Left cardiac atrium (tissue), 4 donors: ENCODE data around the gene LSM2. TPM values are rescaled to one million over a fixed set of nuclear protein-coding genes. Genes with fewer than 3 reads are reported as not detected.
A peak's percentile ranks its signal among the peaks of the same experiment; 100 is the strongest.

ENCODE experiments used
- ATAC-seq, 2 donors: fragments of 200-7000 bp; cut with Tn5 transposase; one replicate each; pipeline ENCODE4 v1.9.1; 2020; ENCODE audit warnings: mild to moderate bottlenecking in 2 of 2, moderate library complexity in 2 of 2
- DNase-seq: peaks from one replicate; pipeline ENCODE4 v3.0.0-alpha.2; 2020
- intact Hi-C, 2 donors: fragments of 100-400 bp; cut with DNase I; formaldehyde crosslinking; loops; one replicate each; pipeline versions ENCODE4 v1.14.1 to v1.15.1; 2022 to 2023
- total RNA-seq, 2 donors: library from RNA; stranded (reverse); fragmentation: NEBNext Ultra II Directional; extraction: Animal tissue kit (Norgen Biotek cat#: 25700); gene quantifications; one replicate each; pipeline ENCODE4 v1.2.1, GENCODE V29; 2021
- donor health status: DM: no; HTN: yes; CAD: no.
- donor health status: DM: no; HTN: yes; CAD: no; lungs with severe emphysema.
- donor health status: DM: yes; HTN: yes; CAD: no.
- donor health status: Dilated cardiomyopathy.

LSM2 gene
- total RNA-seq, 2 donors from 2014 or later: 24.3 to 29.4 TPM

- ATAC-seq: no peak
- DNase-seq: no peak
- intact Hi-C loops: no loop called here
Observed at GRCh38 chr6:31782126-31782855, 24.5 kb downstream of the LSM2 start.

DNA sequence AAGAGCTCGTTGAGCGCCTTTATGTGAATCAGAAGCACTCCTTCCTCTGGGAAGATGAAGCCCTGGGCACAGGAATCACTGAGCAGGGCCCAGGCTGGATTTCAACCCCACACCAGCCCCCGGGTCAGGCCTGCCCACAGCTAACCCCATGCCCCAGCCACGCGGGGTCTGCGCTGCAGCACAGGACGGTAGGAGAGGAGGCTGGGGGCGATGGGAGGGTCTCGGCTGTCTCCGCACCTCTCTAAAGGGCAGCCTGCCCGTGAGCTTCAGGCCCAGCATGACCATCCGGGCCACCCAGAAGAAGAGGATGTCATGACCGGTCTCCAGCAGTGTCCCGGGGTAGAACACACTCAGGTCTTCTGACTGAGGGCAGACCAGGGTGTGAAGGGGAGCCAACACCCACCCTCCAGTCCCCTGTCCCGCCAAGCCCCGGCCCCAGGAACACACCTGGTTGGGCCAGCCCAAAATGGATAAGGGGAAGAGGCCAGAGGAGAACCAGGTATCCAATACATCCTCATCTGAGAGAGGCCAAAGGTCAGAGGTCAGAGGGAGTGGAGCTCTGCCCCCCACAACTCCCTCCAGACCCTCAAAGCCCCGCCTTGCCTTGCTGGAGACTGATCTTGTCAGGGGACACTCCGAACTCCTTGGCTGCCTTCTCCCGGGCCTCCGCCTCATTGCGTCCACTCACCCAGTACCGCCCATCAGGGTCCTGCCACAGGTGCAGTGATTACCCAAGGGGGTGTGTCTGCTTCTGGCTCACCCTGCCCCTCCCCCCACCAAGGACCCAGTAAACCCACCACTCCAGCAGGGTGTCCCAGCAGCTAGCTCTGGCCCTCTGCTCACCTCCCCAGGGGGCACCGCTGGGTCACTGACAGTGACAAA lies 25.3 kb downstream of the LSM2 start:
- ATAC-seq: no peak
- no peak for DNase-seq
- intact Hi-C loops: no loop called here

- no peak for DNase-seq
- ATAC-seq: no peak
Observed at GRCh38 chr6:31780507-31781243, 26.1 kb downstream of the LSM2 start.

DNA sequence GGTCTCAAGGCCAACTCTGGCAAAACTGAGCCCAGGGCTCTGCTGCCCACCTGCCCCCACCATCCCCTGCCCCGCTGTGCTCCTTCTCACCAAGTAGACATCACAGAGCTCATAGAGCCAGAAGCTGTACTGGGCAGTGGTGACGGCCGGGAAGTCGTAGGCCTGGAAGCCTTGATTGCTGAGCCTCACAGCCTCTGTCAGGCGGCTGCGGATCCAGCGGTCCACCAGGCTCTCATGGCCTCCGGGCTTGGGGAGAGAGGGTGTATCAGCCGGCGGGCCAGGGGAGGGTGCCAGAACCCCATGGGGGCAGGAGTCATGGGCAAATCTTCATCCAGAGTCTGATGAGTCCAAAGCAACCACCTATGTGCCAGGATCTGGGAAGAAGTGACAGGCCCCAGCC lies 26.9 kb downstream of the LSM2 start:
- ATAC-seq: no peak
- DNase-seq: no peak
- intact Hi-C loops: loop anchor here in 1 of 2 donors (5.0 kb wide), 1 partner anchor 52 kb away; no protein-coding TSS in a partner anchor

More at GRCh38 chr6:31780507-31781243, 26.1 kb downstream of the LSM2 start:
- intact Hi-C loops: no loop called here

DNA sequence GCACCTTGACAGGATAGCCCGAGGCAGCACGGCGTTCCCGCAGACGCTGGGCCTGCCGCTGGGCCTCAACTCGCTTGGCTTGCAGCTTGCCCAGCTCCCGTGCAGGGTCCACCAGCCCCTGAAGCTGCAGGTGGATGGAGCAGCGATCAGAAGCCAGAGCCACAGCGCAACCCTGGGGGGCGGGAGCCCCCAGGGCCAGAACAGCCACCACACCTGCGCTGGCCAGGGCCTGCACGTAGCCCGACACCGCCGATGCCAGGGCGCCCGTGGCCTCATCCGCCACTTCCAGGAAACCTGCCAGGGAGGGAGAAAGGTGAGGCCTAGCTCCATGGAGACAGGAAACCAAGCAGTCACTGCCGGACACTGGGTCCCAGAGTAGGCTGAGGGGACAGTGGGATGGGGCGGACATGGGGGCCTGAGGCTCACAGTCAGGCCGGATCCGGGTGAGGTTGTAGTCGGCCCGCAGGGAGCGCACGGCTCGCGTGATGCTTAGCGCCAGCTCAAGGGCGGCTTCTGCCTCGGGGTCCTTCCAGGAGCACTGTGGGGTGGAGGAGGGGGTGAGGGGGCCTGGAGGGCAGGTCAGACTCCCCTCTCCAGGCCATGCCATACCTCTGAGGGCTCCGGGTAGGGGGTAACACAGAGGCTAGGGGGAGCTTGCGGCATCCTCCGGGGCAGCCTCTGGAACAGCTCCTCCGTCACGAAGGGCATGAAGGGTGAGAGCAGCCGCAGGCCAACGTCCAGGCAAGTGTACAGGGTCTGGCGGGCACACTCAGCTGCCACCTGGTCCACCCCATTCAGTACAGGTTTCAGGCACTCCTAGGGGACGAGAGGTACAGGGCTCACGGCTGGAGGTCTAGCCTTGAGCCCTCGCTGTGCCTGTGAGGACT lies 27.5 kb downstream of the LSM2 start:
- no peak for ATAC-seq
- DNase-seq: no peak
- intact Hi-C loops: loop anchor here in 1 of 2 donors (5.0 kb wide), 1 partner anchor 53 kb away; no protein-coding TSS in a partner anchor

- intact Hi-C loops: loop anchor here in 1 of 2 donors (5.0 kb wide), 1 partner anchor 54 kb away; no protein-coding TSS in a partner anchor
- no peak for ATAC-seq
- no peak for DNase-seq
Observed at GRCh38 chr6:31778193-31778592, 28.6 kb downstream of the LSM2 start.

DNA sequence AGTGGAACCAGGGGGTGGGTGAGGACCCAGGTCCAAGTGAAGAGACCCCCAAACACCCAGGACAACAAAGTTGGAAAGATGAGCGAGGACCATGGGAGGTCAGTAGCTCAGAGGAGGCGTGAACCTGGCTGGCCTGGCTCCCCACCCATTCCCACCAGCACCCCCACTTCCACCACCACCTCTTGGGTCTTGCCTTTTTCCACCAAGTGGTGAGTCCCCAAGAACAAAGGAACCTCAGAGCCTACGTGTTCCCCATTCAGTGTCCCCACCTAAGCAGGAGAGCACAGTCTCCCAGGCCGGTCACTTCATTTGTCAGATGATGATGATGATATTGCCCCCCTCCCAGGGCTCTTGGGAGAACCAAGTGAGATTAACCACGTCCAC lies 29.1 kb downstream of the LSM2 start:
- DNase-seq (no peak), ATAC-seq (no peak)
- intact Hi-C loops: loop anchor here in 1 of 2 donors (5.0 kb wide), 1 partner anchor 55 kb away; no protein-coding TSS in a partner anchor

DNA sequence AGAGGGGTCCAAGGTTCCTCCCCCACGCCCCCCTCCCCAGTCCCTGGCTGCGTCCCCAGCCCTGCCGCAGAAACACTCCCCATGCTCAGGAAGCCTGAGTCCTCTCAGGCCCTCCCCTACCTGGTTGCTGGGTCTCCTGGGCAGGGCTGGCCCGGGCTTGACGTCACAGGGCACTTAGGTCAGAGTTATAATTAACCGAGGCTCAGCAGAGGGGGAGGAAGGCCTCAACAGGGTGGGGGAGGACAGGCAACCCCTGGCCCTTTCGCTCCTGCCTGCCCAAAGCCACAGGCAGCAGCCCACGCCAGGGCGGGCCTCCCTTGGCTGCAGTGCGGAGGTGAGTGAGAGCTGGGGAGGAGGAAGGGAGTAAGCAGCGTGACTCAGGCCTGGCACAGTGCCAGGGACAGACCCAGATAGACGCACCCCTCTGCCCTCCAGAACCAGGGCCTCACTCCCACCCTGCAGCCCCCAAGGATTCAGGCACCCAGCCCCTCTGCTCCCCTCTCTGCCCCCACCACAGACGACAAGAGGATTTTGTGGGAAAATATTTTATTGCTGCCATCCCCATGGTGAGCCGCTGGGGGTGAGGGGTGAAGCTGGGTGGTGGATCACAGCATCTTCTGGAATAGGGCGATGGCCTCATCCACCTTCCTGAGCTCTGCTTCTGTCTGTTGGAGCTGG lies 29.6 kb downstream of the LSM2 start, which contains the start of gene VWA7:
Gene VWA7, minus strand, starts transcription at position 340 of the 678 bp plus-strand sequence. CDS start 549 bp downstream, outside the sequence.
- ATAC-seq (peak; percentile 77 to 91), DNase-seq (peak; percentile 83)
- intact Hi-C loops: loop anchor here in 1 of 2 donors (5.0 kb wide), 1 partner anchor 55 kb away; no protein-coding TSS in a partner anchor

DNA sequence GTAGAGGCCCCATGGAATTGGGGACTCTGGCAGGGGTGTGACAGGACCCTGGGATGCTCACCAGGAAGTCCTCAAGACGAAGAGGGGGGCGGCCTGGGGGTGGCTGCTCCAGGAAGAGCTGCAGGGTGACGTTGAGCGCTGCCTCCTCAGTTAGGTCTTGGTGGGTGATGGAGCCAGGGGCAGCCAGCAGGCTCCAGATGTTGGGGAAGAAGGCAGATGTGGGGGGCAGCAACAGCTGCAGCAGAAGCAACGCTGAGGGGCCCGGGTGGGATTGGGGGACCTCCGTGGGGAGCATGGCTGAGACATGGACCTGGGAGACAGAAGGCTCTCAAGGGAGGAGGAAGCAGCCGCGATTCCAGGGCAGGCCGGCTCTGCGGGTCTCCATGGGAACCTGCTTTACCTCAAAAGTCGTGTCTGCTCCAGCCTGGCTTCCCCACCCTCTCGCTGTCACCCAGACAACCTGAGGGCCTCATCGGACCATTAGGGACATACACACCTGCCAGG lies 30.2 kb downstream of the LSM2 start:
- DNase-seq (no peak), ATAC-seq (peak; percentile 3 to 14)
- intact Hi-C loops: loop anchor here in 1 of 2 donors (5.0 kb wide), 1 partner anchor 56 kb away; no protein-coding TSS in a partner anchor

GRCh38 chr6:31775633-31776484 lies 30.9 kb downstream of the LSM2 start:
- intact Hi-C loops: loop anchor here in 1 of 2 donors (5.0 kb wide), 1 partner anchor 56 kb away; no protein-coding TSS in a partner anchor
- DNase-seq (no peak), ATAC-seq (no peak)

- DNase-seq: no peak
- intact Hi-C loops: loop anchor here in 1 of 2 donors (5.0 kb wide), 1 partner anchor 57 kb away; no protein-coding TSS in a partner anchor
- ATAC-seq: peak in 1 of 2 donors; percentile 19
Observed at GRCh38 chr6:31775184-31775583, 31.6 kb downstream of the LSM2 start.

GRCh38 chr6:31771992-31772358 lies 34.8 kb downstream of the LSM2 start:
- DNase-seq: no peak
- intact Hi-C loops: no loop called here
- ATAC-seq: no peak

DNA sequence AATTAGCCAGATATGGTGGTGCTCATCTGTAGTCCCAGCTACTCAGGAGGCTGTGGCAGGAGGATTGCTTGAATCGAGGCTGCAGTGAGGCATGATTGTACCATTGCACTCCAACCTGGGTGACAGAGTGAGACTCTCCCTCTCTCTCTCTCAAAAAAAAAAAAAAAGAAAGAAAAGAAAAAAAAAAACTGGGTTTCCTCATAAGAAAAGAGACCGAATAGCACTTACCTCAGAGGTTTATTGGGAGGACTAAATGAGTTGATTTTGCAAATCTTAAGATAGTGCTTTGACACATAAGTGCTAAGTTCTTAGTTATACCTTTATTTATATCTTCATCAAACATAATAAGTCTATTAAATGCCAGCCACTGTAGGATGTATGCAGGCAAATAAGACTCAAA lies 35.9 kb downstream of the LSM2 start:
- ATAC-seq (no peak), DNase-seq (no peak)
- intact Hi-C loops: no loop called here

DNA sequence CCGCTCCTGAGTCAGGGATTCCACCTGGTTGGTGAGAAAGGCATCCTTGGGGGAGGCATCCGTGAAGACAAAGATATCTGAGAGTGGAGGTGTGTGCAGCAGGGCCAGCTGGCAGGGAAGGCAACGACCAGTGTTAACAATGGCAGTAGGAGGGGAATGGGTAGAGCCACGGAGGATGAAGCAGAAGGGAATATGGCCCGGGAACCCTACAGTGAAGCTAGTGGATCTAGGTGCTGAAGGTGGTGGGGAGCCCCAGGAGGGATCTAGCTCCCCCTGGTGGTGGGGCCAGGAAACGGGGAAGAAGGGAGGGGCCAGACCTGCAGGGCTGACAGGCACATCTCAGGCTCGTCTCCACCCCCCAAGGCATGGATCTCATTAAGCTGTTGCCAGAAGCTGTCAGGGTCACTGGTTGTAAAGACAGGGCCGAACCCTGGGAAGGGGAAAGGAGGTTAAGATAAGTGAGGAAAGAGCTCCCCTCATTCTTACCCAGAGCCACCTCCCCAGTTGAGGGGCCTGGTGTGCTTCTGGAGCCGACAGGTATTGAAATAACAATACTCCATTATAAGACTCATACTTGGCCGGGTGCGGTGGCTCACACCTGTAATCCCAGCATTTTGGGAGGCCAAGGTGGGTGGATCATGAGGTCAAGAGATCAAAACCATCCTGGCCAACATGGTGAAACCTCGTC lies 36.9 kb downstream of the LSM2 start:
- DNase-seq: peak; percentile 57
- ATAC-seq: peak; percentile 62 to 64
- intact Hi-C loops: no loop called here

- DNase-seq (no peak), ATAC-seq (peak in 1 of 2 donors; percentile 28)
- intact Hi-C loops: no loop called here
Observed at GRCh38 chr6:31768363-31769257, 38.2 kb downstream of the LSM2 start.
